ENCODE measurements around the gene COMMD9.
"Not testable (repeated sequence)": the region's sequence is repeated elsewhere in the genome, so short reads cannot be mapped to it uniquely, and the experiment has no call there.

The COMMD9 gene

DNA sequence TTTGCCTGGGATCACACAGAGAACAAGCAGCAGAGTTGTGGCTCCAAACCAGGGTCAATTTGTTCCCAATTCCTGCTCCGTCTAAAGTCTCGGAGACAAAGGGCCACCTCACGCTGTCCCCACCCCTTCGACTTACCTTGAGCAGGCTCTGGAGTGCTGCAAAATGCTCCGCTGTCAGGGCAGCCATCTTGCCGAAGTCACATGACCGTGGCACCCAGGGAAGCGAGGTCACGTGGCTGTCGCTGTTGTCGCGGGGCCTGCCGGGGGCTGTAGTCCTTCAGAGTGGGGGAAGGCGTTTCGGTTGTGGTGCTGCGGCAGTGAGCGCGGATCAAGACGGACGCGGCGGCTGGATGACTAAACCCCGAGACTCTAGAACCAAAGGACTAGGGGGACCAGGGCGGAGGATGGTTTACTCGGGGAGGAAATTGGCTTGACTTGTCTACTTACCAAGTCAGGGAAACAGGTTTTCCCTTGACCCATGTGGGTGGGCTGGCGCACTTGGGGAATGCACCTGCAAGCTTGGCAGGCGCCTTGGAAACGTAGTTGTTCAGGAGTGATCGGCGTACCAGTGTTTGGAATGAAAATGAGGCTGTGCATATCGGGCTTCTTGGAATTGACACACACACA is at the start of gene COMMD9:
COMMD9 (minus strand) TSS at position 199 of the 627 bp plus-strand sequence; CDS start at position 187, 12 bp downstream.
- peak; percentile 72 to 88 (median 82) for DNase-seq (ENCODE audit: low read depth in 2 of 3, low spot score in 2 of 3)

DNA sequence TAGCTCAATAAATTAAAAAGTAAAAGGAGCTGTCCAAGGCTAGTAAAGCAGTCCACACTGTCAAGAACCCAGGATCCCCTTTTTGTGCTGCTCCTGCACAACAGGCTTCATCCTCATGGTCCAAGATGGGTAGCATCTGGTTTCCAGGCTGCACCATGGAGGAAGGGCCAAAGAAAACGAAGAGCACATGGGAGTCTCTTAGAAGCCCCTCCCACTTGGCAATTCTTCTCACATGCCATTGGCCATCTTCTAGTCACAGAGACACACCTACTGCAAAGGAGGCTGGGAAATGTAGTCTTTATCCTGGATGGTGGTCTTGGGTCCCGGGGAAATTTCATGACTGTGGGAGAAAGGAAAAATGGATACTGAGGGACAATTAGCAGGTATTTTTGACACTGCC is 44.7 kb upstream of the COMMD9 start:
- DNase-seq (ENCODE audit: low read depth in 2 of 3, low spot score in 2 of 3): no peak

DNA sequence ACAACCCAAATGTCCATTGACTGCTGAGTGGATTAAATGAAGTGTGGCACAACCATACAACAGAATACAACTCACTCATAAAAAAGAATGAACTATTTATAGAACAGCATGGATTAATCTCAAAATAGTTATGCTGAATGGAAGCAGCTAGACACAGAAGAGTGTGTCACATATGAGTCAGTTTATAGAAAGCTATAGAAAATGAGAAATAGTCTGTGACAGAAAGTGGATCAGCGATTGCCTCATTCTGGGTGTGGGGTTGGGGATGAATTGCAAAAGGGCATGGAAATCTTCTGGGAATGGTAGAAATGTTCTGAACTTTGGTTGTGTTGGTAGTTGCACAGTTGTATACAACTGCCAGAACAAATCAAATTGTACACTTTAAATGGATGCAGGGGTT is 44.2 kb upstream of the COMMD9 start:
- no peak for DNase-seq (ENCODE audit: low read depth in 2 of 3, low spot score in 2 of 3)

DNA sequence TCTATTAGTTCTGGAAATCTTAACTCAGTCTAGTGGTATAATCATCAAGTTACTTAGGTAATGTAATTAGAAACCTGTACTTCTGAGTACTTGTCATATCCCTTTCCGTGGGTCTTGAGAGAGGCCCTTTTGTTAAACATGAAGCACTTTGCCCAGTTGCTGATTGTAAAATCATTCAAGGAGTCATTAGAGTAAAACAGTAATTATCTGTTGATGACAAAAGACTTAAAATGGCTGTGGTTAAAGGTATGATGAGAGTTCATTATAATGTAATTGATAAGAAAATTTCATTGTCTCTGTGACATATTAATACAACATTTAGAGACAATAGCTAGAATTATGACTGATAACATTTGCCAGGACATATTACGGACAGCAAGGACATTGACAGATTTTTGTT is 41.2 kb upstream of the COMMD9 start:
- no peak for DNase-seq (ENCODE audit: low read depth in 2 of 3, low spot score in 2 of 3)

DNA sequence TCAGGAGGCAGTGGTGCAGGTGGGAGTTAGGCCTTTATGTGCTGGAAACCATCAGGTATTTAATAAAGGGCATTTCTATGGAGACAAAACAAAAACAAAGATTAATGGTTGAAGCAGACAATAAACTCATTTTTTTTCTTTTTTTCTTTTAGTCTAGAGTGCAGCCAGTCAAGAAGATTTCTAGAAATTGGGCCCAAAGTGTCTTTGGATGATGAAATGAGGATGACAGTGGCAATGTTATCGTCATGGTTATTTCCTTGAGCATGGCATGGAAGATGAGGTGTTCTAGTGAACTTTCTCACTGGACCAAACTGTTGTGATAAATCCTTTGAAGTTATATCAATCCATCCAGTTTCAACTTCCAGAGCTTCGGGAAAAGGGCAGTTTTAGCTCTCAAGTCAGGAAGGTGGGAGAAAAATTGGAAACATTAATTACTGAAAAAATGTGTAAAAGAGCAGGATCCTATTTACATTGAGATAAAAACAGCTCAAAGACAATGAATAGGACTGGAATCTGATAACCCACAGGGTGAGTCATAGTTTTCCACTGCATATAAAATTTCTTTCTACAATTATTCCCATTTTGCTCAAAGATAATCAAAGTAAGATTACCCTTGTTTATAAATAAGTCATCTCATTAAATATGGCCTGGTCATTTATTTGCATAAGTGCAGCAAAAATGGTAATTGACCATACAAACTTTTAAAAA is 39.9 kb upstream of the COMMD9 start:
- no peak for DNase-seq (ENCODE audit: low read depth in 2 of 3, low spot score in 2 of 3)

DNA sequence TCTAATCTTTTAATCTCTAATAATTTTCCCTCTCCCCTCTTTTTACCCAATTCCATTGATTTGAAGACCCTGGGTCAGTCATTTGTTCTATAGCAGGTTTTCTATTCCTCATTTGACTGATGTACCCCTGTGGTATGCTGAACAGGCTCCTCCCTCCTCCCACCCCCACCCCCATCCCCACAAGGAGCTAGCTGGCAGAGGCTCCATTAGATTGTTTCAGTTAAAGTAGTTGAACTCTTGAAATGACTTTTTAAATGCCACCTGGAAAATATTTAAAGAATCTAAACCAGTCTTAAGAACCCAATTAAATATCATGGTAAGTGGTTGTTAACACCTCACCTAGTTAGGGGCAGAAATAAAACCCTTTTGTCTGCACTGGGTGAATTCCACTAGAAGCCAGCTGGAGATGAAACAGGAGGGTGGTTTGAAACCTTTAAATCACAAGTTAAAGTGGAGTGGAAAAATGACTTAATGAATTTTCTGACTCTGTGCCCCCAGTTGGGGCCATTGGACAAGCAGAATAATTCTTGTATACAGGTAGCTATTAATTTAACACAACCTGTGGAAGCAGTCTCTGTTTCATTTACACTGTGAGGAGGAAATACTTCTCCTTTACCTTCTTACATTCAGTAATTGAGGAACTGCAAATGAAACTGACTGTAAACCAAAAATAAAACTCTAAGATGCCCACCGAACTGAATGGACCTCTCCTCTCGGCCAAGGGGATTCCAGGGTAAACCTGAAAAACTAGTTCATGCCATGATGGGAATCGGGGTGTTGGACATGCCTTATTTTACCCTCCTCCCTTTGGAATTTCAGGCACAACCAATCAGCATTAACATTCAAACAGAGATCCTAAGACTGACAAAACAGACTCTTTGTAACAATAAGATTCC is 37.5 kb upstream of the COMMD9 start:
- no peak for DNase-seq (ENCODE audit: low read depth in 2 of 3, low spot score in 2 of 3)

DNA sequence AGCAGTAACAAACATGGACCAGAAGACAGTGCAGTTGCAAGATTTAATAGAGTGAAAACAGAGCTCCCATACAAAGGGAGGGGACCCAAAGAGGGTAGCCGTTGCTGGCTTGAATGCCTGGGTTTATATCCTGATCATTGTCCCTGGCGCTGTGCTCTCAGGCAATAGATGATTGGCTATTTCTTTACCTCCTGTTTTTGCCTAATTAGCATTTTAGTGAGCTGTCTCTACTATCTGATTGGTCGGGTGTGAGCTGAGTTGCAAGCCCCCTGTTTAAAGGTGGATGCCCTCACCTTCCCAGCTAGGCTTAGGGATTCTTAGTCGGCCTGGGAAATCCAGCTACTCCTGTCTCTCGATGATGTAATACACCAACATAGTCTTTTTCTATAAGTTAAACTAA is 36.2 kb upstream of the COMMD9 start:
- DNase-seq (ENCODE audit: low read depth in 2 of 3, low spot score in 2 of 3): not testable (repeated sequence)

DNA sequence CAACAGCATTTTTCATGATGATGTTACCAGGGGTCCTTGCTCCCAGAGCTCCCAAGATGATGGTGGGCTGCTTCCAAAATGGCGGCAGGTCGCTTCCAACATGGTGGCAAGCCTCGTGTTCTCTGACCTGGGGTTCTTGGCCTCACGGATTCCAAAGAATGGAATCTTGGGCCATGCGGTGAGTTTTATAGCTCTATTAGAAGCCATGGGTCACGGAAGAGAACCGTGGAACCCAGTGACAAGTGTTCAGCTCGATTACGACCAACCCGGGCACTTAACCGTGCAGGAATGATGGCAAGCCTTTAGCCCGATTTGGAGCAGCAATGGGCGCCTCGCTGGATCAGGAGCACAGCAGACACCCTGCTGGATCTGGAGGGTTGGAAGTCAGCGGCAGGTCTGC is 35.7 kb upstream of the COMMD9 start:
- DNase-seq (ENCODE audit: low read depth in 2 of 3, low spot score in 2 of 3): not testable (repeated sequence)

DNA sequence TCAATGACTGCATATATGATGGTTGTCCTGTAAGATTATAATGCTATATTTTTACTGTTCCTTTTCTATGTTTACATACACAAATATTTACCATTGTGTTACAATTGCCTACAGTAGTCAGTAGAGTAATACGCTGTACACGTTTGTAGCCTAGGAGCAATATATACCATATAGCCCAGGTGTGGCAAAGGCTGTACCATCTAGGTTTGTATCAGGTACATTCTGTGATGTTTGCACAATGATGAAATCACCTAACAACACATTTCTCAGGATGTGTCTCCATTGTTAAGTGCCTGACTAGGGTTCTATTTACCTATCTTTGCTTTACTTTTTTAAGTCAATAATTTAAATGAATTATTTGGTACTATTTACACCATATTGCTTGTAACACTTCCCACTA is 28.8 kb upstream of the COMMD9 start:
- no peak for DNase-seq (ENCODE audit: low read depth in 2 of 3, low spot score in 2 of 3)

DNA sequence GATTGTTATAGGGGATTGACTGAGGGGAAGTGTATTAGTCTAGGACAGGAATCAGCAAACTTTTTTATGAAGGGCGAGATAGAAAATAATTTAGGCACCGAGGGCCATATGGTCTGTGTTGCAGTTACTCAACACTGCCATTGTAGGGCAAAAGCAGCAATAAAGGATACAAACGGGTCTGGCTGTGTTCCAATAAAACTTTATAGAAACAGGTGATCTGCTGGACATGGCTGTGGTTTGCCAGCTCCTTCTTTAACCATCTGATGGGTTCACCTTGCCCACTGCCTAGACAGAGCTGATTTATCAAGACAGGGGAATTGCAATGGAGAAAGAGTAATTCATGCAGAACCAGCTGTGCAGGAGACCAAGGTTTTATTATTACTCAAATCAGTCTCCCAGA is 26.8 kb upstream of the COMMD9 start:
- no peak for DNase-seq (ENCODE audit: low read depth in 2 of 3, low spot score in 2 of 3)

DNA sequence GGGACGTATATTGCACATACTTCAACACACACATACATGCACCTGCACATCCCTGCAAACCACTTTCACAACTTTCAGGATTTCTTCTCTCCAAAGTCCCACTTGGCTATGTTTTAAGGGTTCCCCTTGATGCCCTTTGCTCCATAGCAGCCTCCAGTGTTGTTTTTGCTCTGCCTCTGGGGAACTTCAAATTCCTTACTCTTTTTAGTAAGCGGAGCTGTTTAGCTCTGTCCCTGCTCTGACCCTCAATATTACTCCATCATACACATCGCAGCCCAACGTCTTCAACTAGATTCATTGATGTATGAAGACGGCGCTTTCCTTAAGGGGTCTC is 25.2 kb upstream of the COMMD9 start:
- DNase-seq (ENCODE audit: low read depth in 2 of 3, low spot score in 2 of 3): no peak

DNA sequence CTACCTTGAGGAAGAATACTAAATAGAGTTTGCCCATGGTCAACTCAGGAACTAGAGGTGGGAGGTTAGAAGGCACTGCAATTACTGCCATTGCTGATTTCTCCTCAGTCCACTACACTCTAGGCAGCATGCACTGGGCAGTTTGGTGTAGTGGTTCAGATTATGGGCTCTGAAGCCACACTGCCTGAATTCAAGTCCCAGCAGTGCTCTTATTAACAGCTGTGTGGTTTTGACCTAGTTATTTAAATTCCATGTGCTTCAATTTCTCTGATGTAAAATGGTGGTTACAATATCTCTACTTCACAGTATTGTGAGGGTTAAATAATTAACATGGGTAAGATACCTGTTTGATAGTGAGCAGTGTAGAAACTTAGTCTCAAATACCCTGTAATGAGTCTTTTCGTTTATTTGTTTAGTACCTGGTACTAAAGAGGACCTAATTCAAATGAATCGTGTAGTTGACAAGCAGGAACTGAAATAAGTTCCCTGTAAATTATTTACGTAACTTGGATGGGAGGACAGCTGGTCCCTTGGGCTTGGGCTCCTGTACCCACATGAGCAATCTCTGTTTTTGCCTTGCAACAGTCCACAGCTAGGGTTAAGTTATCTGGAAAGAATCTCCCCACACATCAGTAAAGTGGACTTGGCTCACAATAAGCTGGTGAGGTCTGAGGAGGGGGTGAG is 24.7 kb upstream of the COMMD9 start:
- no peak for DNase-seq (ENCODE audit: low read depth in 2 of 3, low spot score in 2 of 3)

DNA sequence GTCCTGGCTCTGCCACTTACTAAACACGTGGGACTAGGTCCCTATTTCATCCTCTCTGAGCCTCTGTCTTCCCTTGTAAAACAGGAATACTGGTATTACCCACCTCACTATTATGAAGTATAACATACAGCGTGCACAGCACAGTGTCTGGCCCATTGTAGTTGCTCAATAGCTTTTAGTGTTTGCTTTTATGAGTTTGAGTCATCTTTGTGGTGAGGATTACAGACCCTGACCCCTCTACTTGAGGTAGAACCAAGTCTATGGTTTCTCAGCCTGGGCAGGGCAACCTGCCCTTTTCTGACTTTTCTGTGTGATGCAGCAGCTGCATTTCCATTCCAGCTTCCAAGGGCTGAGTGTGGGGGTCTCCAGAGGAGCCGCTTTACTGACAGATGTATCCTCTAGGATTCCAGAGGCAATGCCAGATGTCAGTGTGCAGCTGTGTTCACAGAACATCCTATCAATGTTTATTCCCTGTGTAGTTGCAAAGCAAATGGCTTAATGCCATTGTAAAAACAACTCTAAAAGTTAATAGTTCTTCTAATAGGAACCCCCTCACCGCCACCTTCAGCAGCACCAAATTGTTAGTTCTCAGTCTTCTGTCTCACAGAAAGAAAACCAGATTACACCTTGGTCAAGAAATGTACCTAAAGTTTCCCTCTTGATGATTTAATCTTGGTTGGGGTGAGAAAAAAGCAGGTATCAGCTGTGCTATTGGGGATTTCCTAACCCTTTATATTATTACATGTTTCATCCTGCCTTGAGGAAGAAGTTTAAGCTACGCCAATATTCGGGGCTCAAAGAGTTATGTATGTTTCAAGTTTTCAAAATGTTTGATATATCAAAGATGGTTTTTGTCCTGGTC is 23.6 kb upstream of the COMMD9 start:
- no peak for DNase-seq (ENCODE audit: low read depth in 2 of 3, low spot score in 2 of 3)

DNA sequence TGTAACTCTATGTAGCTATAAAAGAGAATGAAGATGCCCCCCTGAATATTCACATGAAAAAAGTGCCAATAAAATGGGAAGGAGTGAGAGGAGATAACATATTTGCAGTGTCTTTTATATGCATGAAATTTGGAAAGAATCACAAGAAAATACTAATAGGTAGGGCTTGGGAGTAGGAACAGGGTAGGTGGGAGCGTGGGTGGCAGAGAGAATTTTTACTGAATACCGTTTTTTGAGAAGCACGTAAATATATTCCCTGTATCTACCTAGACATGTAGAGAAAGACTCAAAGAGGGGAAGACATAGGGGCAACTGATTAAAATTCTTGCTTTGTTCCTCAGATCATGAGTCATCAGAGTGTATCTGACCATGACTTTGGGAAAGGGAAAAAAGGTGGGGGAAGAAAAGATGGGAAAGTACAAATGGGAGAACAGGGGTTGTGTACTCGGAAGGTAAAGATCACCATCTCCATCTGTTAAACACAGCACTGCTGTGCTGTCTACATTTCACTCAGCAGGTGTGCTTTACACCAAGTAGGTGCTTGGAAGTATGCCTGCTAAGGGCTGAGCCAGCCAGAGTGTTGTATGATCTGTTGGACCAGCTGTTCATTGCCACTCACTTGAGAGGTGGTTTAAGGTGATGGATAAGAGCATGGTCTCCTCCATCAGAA is 22.8 kb upstream of the COMMD9 start:
- no peak for DNase-seq (ENCODE audit: low read depth in 2 of 3, low spot score in 2 of 3)

DNA sequence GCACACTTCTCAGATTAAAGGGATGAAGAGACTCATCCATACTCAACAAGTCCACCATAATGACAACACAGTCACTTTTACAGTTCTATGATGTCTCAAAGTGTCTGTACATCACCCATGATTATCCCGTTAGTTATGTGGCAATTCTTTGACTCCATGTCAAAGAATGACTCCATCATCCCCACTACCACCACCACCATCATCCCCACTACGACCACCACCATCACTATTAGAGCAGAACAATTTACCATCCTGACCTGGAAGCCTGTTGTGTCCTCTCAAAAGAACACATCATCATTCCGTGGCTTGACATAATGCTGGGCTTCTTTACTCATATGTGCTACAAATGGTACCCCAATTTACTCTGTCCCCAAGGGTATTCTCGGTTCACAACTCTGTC is 20.6 kb upstream of the COMMD9 start:
- DNase-seq (ENCODE audit: low read depth in 2 of 3, low spot score in 2 of 3): no peak

DNA sequence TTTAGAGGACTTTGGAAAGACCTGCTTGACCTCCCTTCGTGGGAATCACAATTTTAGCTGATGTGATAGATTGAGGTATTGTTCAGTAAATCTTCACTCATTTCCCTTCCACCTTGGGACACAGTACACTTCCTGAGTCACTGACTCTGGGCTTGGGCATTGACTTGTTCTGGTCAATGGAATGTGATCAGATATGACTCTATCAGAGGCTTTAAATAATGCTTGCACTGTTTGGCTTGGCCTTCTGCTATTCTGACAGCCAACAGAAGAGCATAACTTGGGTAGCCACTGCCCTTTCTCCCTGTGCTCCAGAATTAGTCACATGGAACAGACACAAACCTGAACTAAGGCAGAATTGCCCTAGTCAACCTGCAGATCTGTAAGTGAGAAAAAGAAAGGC is 19.4 kb upstream of the COMMD9 start:
- no peak for DNase-seq (ENCODE audit: low read depth in 2 of 3, low spot score in 2 of 3)

DNA sequence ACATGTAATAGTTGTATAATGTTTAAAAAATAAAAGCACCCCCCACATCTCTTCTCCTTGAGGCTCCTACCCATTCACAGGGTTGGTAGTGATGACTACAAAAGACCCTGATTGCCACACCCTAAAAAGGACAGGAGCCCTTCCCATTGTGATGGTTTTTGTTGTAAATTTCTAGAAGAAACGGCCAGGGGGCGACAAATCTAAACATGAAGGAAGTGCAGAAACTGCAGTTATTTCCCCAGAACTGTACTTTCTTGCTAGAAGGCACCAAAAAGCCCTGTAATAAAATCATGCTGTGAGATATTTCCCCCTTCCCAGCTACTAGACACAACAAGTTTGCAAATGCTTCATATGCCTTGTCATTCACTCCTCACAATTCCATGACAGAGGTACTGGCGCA is 17.7 kb upstream of the COMMD9 start:
- DNase-seq (ENCODE audit: low read depth in 2 of 3, low spot score in 2 of 3): no peak

DNA sequence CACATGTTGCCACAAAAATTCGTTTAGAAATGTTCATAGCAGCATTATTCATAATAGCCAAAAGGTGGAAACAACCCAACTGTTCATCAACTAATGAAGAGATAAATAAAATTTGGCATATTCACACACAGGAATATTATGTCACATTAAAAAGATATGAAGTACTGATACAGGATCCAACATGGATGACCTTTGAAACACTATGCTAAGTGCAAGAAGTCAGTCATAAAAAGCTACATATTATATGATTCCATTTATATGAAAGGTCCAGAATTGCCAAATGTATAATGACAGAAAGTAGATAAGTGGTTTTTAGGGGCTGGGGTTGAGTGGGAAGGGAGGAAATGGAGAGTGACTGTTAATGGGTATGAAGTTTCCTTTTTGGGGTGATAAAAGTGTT is 15.8 kb upstream of the COMMD9 start:
- no peak for DNase-seq (ENCODE audit: low read depth in 2 of 3, low spot score in 2 of 3)

DNA sequence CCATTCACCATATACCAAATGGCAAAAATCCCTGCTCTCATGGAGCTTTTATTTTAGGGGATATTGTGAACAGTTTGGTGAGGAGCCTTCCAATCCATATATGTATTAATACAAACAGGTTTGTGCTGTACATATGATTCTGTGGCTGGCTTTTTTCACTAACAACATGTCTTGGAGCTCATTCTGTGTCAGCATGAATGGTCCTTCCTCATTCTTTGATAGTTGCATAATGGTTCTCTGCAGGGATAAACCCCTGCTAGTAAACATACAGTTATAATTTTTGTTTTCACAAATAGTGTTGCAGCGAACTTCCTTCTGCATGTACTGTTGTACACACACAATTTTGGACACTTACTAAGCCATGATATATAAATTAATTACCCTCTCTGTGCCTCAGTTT is 15.1 kb upstream of the COMMD9 start:
- DNase-seq (ENCODE audit: low read depth in 2 of 3, low spot score in 2 of 3): no peak

DNA sequence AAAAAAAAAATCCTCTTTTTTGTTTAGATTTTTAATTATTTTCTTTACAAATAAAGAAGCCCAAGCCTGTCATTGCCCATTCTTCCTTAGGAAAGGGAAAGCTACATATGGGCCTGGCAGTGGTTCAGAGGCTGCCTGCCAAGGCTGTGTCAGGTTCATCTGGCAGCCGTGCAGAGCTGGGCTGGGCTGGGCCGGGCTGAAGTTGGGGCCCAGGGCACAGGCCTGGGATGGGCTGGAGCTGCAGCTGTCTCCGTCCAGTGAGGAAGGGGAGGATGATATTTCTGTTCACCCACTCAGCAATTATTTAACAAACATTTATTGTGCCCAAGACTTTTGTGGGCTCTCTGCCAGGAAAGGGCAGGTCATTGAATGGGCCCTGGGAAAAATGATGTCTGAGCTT is 11.4 kb upstream of the COMMD9 start:
- no peak for DNase-seq (ENCODE audit: low read depth in 2 of 3, low spot score in 2 of 3)
